Ectodermal cell (in vitro differentiated cells): ENCODE results near the gene NID1.

ENCODE experiments used
- H3K27ac ChIP-seq: 2 replicates; pipeline ENCODE4 v1.7.0; 2013; ENCODE audit warnings: mild to moderate bottlenecking, low read depth, low read length; ENCODE audit not compliant: insufficient read depth, poor library complexity, severe bottlenecking
- H3K27me3 ChIP-seq: 2 replicates; pipeline ENCODE4 v1.7.0; 2013; ENCODE audit warnings: mild to moderate bottlenecking, low read length; ENCODE audit not compliant: insufficient read depth, control insufficient read depth, poor library complexity, severe bottlenecking
- H3K36me3 ChIP-seq: one replicate; pipeline ENCODE4 v1.7.0; 2013; ENCODE audit warnings: low read length; ENCODE audit not compliant: control insufficient read depth, insufficient read depth
- H3K4me1 ChIP-seq: one replicate; pipeline ENCODE4 v1.7.0; 2013; ENCODE audit warnings: low read length; ENCODE audit not compliant: control insufficient read depth, insufficient read depth
- H3K4me3 ChIP-seq: 2 replicates; pipeline ENCODE4 v1.7.0; 2013; ENCODE audit warnings: low read depth, low read length, control low read depth; ENCODE audit not compliant: insufficient read depth
- H3K9me3 ChIP-seq: 2 replicates; pipeline ENCODE4 v1.7.0; 2013; ENCODE audit warnings: mild to moderate bottlenecking, low read length, moderate library complexity; ENCODE audit not compliant: control insufficient read depth
- WGBS, 2 experiments: methylation state at CpG; one replicate each; pipeline ENCODE4 v1.1.7; 2013; ENCODE audit warnings: missing lambda C conversion rate in 2 of 2; 5-methylcytosine and 5-hydroxymethylcytosine counted together

The NID1 gene

GRCh38 chr1:235950318-235950717, 114.6 kb downstream of the NID1 start:
- no peak overlapping the region for H3K27ac ChIP-seq
- H3K4me3 ChIP-seq: no peak overlapping the region
- 72% methylated on average over 10 of the region's 10 CpGs for WGBS, 2 experiments
- H3K4me1 ChIP-seq: no peaks in the 10 kb centered on the region
- no peaks in the 10 kb centered on the region for H3K9me3 ChIP-seq
- H3K36me3 ChIP-seq: no peaks in the 10 kb centered on the region
- no peaks in the 10 kb centered on the region for H3K27me3 ChIP-seq

DNA sequence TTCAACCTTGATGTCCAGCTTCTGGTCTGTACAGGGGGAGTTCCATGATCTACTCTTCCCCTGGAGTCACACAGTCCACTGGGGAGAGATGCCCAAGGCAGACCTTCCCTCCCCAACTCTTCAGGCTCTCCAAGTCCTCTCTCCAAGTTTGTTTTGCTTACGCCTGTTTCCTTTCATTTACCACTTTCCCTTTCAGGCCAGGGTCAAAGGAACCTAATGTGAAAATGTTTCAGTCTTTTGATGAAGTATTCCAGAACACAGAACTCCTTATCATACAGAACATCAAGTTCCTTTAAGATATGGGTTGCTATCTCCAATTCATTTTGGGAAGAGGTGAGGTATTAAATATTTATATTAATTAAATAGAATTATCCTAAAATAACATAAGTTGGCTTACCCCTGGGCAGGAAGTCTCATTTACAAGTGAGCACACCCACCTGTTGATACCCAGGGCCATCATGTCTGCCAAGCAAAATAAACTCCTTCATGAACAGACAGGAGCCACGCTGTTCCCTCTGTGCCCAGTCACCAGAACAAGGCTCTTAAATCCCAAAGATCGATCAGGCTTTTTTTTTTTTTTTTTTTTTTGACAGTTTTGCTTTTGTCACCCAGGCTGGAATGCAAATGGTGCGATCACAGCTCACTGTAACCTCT, 116.0 kb downstream of the NID1 start:
- no peaks in the 10 kb centered on the region for H3K9me3 ChIP-seq
- WGBS, 2 experiments: 90 to 92% methylated on average over 4 of the region's 4 CpGs
- H3K27me3 ChIP-seq: no peaks in the 10 kb centered on the region
- H3K27ac ChIP-seq: no peak overlapping the region
- no peaks in the 10 kb centered on the region for H3K36me3 ChIP-seq
- H3K4me3 ChIP-seq: no peak overlapping the region
- no peaks in the 10 kb centered on the region for H3K4me1 ChIP-seq

GRCh38 chr1:235947989-235948388, 116.9 kb downstream of the NID1 start:
- H3K27me3 ChIP-seq: no peaks in the 10 kb centered on the region
- H3K27ac ChIP-seq: no peak overlapping the region
- no peaks in the 10 kb centered on the region for H3K36me3 ChIP-seq
- 90 to 94% methylated on average over 7 of the region's 7 CpGs for WGBS, 2 experiments
- no peaks in the 10 kb centered on the region for H3K9me3 ChIP-seq
- no peak overlapping the region for H3K4me3 ChIP-seq
- H3K4me1 ChIP-seq: no peaks in the 10 kb centered on the region

DNA sequence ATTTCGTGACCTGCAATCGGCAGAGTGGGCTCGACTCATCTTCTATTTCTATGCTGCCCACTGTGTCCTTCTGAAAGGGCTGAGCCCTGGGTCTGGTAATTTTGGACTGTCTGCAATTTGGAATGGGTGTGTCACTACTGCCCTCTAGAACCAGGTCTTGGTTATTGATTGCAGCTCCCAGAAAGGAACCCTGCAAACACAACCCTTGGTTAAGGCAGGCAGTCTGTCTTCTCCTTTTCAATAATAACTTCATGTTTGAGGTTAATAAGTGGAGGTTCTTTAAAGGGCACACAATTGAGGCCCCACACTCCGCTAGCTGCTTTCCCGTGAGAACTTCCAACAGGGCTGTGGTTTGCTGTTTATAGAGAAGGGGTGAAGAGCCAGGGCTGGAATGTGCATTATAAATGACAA, 118.3 kb downstream of the NID1 start:
- Histone ChIP-seq H3K27me3 (no peaks in the 10 kb centered on the region), H3K4me1 (no peaks in the 10 kb centered on the region), H3K9me3 (no peaks in the 10 kb centered on the region), H3K27ac (no peak overlapping the region), H3K36me3 (no peaks in the 10 kb centered on the region), H3K4me3 (no peak overlapping the region)
- 93 to 97% methylated on average over 5 of the region's 5 CpGs for WGBS, 2 experiments

GRCh38 chr1:235945775-235946570, 118.9 kb downstream of the NID1 start:
- no peak overlapping the region for H3K4me3 ChIP-seq
- H3K36me3 ChIP-seq: no peaks in the 10 kb centered on the region
- H3K27me3 ChIP-seq: no peaks in the 10 kb centered on the region
- 93 to 95% methylated on average over 15 of the region's 15 CpGs for WGBS, 2 experiments
- no peaks in the 10 kb centered on the region for H3K9me3 ChIP-seq
- no peak overlapping the region for H3K27ac ChIP-seq
- no peaks in the 10 kb centered on the region for H3K4me1 ChIP-seq

DNA sequence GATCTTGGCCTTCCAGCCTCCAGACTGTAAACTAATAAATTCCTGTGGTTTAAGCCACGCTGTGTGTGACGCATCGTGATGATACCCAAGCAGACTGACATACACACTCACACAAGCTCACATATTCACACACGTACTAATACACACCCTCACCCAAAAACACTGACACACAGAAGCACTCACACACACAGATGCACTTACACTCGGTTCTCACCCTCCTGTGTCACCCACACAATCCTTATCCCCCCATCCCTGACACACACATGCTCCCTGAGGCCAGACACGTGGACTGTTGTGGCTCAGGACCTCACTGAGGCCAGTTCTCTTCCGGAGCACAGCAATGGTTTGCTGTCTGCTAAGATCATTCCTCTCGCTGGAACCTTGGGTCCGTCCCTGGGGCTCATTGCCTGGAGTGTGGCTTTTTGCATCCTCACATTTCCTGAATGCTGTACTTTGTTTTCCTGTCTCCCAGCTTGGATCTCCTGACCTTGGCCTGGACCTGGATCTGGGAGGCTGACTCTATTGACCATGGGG, 121.2 kb downstream of the NID1 start:
- Histone ChIP-seq H3K4me3 (no peak overlapping the region), H3K27me3 (no peaks in the 10 kb centered on the region), H3K27ac (no peak overlapping the region), H3K9me3 (no peaks in the 10 kb centered on the region), H3K4me1 (no peaks in the 10 kb centered on the region), H3K36me3 (no peaks in the 10 kb centered on the region)
- 79 to 81% methylated on average over 9 of the region's 9 CpGs for WGBS, 2 experiments

DNA sequence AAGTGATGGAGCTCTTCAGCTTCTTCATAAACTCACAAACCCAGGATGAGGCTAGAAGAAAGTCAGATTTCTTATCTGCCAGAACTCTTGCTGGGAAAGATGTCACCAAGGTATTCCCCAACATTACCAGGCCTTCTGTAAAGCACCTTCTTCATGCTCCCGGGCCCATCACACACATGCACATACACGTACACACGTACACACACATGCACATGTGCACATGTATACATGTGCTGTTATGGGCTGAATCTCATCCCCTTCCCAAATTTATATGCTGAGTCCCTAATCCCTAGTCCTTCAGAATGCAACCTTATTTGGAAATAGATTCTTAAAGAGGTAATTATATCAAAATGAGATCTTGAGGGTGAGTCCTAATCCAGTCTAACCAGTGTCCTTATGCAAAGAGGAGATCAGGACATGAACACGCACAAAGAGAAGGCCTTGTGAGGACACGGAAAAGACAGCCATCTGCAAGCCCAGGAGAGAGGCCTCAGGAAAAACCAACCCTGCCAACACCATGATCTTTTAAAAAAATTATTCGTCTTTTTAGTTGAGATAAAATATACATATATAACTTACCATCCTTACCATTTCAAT, 121.8 kb downstream of the NID1 start:
- Histone ChIP-seq H3K4me1 (no peaks in the 10 kb centered on the region), H3K9me3 (no peaks in the 10 kb centered on the region), H3K27me3 (no peaks in the 10 kb centered on the region), H3K36me3 (no peaks in the 10 kb centered on the region), H3K4me3 (no peak overlapping the region), H3K27ac (no peak overlapping the region)
- WGBS, 2 experiments: 91 to 94% methylated on average over 6 of the region's 6 CpGs

DNA sequence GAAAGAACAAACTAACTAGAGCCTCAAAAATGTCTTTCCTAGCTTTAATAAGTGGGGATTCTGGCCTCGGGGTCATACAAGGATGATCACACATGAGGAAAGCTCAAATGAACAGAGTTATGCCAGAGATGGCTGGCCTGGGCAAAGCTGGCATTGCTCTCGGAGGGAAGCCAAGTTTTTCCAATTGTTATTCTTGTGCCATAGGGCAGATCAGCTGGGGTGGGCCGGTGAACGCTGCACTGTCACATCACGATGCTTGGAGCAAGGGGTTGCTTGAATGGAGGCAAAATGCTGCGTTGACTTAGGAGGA, 122.3 kb downstream of the NID1 start:
- H3K9me3 ChIP-seq: no peaks in the 10 kb centered on the region
- no peak overlapping the region for H3K27ac ChIP-seq
- WGBS, 2 experiments: 91 to 96% methylated on average over 6 of the region's 6 CpGs
- H3K4me3 ChIP-seq: no peak overlapping the region
- no peaks in the 10 kb centered on the region for H3K4me1 ChIP-seq
- H3K36me3 ChIP-seq: no peaks in the 10 kb centered on the region
- H3K27me3 ChIP-seq: no peaks in the 10 kb centered on the region

DNA sequence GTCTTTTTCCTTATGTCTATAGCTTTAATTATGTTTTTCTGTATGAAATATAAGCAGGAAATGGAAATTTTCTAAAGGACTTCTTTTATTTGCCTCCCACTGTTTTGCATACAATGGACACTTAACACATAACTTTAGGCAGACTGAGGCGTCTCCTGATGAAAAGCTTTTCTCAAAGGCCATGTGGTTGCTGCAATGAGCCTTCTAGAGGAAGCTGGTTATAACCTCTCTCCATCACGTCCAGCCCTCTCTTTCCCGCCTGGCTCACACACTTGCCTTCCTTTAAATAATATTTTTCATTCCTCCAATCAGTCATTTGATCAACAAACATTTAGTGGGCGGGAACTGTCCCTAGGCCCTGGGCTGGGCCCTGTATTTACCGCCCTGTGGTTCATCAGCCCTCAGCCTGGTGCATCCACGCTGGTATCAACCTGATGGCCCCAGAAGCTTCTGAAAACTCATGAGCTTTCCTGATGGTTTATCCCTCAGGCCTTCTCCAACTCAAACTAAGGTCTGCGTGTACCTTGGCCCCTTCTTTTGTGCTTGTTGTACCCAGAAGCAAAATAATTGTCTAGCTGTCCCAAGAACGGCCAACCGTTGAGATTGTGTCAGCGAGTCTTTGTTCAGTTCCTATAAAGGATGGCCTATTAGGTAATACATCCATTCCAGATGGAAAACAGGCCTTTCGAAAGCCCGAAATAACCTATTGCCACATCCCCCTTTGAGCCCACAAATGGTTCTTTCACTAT, 122.8 kb downstream of the NID1 start:
- H3K27me3 ChIP-seq: no peaks in the 10 kb centered on the region
- H3K4me1 ChIP-seq: no peaks in the 10 kb centered on the region
- no peaks in the 10 kb centered on the region for H3K36me3 ChIP-seq
- 92 to 95% methylated on average over 12 of the region's 12 CpGs for WGBS, 2 experiments
- H3K27ac ChIP-seq: no peak overlapping the region
- H3K4me3 ChIP-seq: no peak overlapping the region
- no peaks in the 10 kb centered on the region for H3K9me3 ChIP-seq

DNA sequence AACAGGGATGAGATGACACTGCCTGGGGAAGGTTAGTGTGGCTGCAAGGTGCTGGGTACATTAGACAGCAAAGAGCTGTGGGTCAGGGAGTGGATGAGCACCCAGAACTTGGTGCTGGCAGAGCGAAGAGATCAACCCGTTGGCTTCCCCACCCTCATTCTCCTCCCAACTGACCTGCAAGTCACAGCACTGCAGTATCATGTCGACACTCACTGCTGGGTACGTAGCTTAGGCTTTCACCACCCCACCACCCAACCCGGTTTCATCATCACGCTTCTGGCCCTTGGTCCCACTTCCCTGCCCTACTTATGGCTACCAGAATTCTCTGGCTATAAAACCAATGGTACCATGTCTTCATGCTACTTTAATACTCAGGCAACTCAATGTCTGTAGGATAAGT, 124.6 kb downstream of the NID1 start:
- Histone ChIP-seq H3K27me3 (no peaks in the 10 kb centered on the region), H3K9me3 (no peaks in the 10 kb centered on the region), H3K4me1 (no peaks in the 10 kb centered on the region), H3K36me3 (no peaks in the 10 kb centered on the region), H3K27ac (no peak overlapping the region), H3K4me3 (no peak overlapping the region)
- 93 to 97% methylated on average over 6 of the region's 6 CpGs for WGBS, 2 experiments
